ENCODE results near the gene TCTN1.

GRCh38 chr12:110670161-110670701 lies 56.3 kb downstream of the TCTN1 start:
- TF ChIP-seq CTCF (IDR thresholded peaks at IDR 0.05 in 2 of 3, conservative IDR thresholded peaks at IDR 0.05 in 1 of 3; ENCODE audit: insufficient read depth in 2 of 3, low read depth in 1 of 3, low read length in 3 of 3) (no peak), CHD1 (IDR thresholded peaks at IDR 0.05; ENCODE audit: low read length) (no peak), FOXM1 (IDR thresholded peaks at IDR 0.05; ENCODE audit: low read depth) (no peak), FOXM1 (CRISPR knock-in tag; IDR thresholded peaks at IDR 0.05; ENCODE audit: low read depth) (no peak)
